Measurements from ENCODE around the gene AKAP8L. TPM values are rescaled to one million over a fixed set of nuclear protein-coding genes. Genes with fewer than 3 reads are reported as not detected.

AKAP8L gene
- polyA plus RNA-seq, 1 experiment, result 30.4 TPM

DNA sequence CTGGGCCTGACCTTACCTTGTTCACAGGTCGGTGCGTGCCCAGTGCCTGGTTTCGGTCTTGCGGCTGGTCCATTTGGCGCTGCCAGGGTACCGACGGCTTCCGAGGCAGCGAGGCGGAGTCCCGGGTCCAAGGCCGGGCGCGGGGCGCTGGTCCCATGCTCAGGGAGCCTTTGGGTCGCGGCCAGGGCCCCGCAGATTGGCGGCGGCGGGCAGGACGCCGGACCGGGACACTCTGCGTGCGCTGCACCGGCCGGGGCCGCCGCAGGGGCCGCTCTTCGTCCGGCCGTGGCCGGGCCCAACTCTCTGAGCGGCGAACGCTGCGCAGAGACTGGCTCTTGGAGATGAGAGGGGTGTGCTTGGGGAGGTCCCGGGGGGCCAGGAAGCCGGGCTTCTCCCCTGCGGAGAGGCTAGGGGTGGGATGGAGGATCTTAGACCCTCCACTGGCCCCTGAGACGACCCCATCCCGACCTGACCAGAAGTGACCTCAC lies 34.3 kb upstream of the AKAP8L start:
- TF ChIP-seq, protein P1, sequence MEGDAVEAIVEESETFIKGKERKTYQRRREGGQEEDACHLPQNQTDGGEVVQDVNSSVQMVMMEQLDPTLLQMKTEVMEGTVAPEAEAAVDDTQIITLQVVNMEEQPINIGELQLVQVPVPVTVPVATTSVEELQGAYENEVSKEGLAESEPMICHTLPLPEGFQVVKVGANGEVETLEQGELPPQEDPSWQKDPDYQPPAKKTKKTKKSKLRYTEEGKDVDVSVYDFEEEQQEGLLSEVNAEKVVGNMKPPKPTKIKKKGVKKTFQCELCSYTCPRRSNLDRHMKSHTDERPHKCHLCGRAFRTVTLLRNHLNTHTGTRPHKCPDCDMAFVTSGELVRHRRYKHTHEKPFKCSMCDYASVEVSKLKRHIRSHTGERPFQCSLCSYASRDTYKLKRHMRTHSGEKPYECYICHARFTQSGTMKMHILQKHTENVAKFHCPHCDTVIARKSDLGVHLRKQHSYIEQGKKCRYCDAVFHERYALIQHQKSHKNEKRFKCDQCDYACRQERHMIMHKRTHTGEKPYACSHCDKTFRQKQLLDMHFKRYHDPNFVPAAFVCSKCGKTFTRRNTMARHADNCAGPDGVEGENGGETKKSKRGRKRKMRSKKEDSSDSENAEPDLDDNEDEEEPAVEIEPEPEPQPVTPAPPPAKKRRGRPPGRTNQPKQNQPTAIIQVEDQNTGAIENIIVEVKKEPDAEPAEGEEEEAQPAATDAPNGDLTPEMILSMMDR (IDR thresholded peaks at IDR 0.05; ENCODE audit: low read depth, low read length), result peak; percentile 30

GRCh38 chr19:15452111-15453047 lies 33.6 kb upstream of the AKAP8L start:
- peak; percentile 8 for DNase-seq (ENCODE audit: low read depth, low spot score)
- no peak overlapping the region for H3K27ac ChIP-seq (ENCODE audit: low read depth, low read length)
- peak overlapping the region; percentile 46 for H3K4me3 ChIP-seq (ENCODE audit: low read depth, low read length)
- TF ChIP-seq, protein P1 (IDR thresholded peaks at IDR 0.05; ENCODE audit: low read depth, low read length), result no peak
- ChIA-PET CTCF (interaction anchor here (0.6 to 0.9 kb wide), 3 partner anchors 15 to 103 kb away, joined by 3 to 6 read pairs (median 5); no protein-coding TSS in a partner anchor), POLR2A (interaction anchor here (0.6 to 2.7 kb wide), 10 partner anchors 8 to 104 kb away, joined by 3 to 8 read pairs (median 4); partner anchors contain the start of gene AKAP8L)
- H3K9me3 ChIP-seq (ENCODE audit: control insufficient read depth, insufficient read depth, low read length), result peaks cover 7% of the 10 kb centered on the region; the same call in 1 of the 2 replicates
- H3K27me3 ChIP-seq (ENCODE audit: control insufficient read depth, insufficient read depth, low read length), result peaks cover 17% of the 10 kb centered on the region

More for the DNA sequence above, 34.3 kb upstream of the AKAP8L start:
- Histone ChIP-seq H3K27ac (ENCODE audit: low read depth, low read length) (no peak overlapping the region), H3K4me3 (ENCODE audit: low read depth, low read length) (peak overlapping the region; percentile 46), H3K27me3 (ENCODE audit: control insufficient read depth, insufficient read depth, low read length) (peaks cover 23% of the 10 kb centered on the region), H3K9me3 (ENCODE audit: control insufficient read depth, insufficient read depth, low read length) (peaks cover 7% of the 10 kb centered on the region; the same call in 1 of the 2 replicates)
- DNase-seq (ENCODE audit: low read depth, low spot score), result no peak
- POLR2A ChIA-PET, result interaction anchor here (0.6 to 2.7 kb wide), 4 partner anchors 15 to 103 kb away, joined by 3 to 8 read pairs (median 4); no protein-coding TSS in a partner anchor
- CTCF ChIA-PET, result interaction anchor here (0.6 to 0.9 kb wide), 4 partner anchors 13 to 317 kb away, joined by 3 to 6 read pairs (median 3); no protein-coding TSS in a partner anchor

- POLR2A ChIA-PET, result interaction anchor here (0.5 to 2.7 kb wide), 2 partner anchors 17 to 28 kb away, joined by 4 to 8 read pairs; no protein-coding TSS in a partner anchor
These were observed 31.7 kb upstream of the AKAP8L start for GRCh38 chr19:15450528-15450890.

DNA sequence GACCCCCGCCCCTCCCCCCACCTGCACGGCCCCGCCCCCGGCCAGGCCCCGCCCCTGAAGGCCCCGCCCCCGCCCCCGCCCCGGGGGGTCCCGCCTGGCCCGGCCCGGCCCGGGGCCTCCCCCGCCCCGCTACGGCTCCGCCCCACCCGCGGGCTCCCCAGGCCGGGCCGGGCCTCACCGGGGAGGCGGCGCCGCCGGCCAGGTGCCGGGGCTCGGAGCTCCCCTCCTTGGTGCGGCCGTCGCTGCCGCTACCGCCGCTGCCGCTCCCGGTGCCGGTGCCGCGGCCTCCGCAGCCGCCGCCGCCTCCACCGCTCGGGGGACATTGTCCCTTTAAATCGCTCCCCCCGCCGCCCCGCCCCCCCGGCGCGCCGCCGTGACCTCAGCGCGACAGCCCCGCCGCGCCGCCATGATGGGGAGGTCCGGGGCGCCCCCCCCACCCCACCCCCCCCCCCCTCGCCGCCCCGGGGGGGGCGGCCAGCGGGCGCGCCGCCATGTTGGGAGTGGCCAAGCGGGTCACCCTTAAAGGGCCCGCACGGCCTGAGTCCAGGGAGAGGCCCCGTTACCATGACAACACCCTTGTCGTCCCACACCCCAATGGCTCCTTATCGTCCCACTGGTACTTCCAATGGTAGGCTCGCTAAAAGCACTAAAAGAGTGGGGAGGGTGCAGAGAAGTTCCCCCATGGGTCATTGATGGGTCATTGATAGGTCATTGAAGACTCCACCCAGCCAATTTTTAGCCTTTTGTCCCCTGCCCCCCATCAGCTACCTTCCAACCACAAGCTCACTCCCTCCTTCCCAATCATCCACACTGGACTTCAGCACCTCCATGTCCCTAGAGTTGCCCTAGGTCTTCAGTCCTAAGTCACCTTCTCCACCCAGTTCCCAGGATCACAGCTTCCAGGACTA lies 31.1 kb upstream of the AKAP8L start, which contains the start of gene WIZ:
WIZ (minus strand) TSS at position 337 of the 908 bp plus-strand sequence. CDS start 1,649 bp downstream, outside the sequence.
- TF ChIP-seq, protein P1 (IDR thresholded peaks at IDR 0.05; ENCODE audit: low read depth, low read length), result no peak
- Histone ChIP-seq H3K4me3 (ENCODE audit: low read depth, low read length) (peak within 1 kb of the TSS; percentile 72), H3K9me3 (ENCODE audit: control insufficient read depth, insufficient read depth, low read length) (peaks cover 4% of the 10 kb centered on the region; the same call in 1 of the 2 replicates), H3K27ac (ENCODE audit: low read depth, low read length) (no peak within 1 kb of the TSS), H3K27me3 (ENCODE audit: control insufficient read depth, insufficient read depth, low read length) (no peaks in the 10 kb centered on the region)
- ChIA-PET POLR2A (no interaction called here), CTCF (interaction anchor here (0.6 kb wide), 1 partner anchor 275 kb away, joined by 3 read pairs; no protein-coding TSS in a partner anchor)
- peak; percentile 3 for DNase-seq (ENCODE audit: low read depth, low spot score)

More at GRCh38 chr19:15450528-15450890, 31.7 kb upstream of the AKAP8L start:
- no peak overlapping the region for H3K27ac ChIP-seq (ENCODE audit: low read depth, low read length)
- peaks cover 4% of the 10 kb centered on the region for H3K27me3 ChIP-seq (ENCODE audit: control insufficient read depth, insufficient read depth, low read length)
- CTCF ChIA-PET, result interaction anchor here (0.6 kb wide), 1 partner anchor 276 kb away, joined by 3 read pairs; no protein-coding TSS in a partner anchor
- TF ChIP-seq, protein P1 (IDR thresholded peaks at IDR 0.05; ENCODE audit: low read depth, low read length), result no peak
- DNase-seq (ENCODE audit: low read depth, low spot score), result no peak
- H3K4me3 ChIP-seq (ENCODE audit: low read depth, low read length), result no peak overlapping the region
- H3K9me3 ChIP-seq (ENCODE audit: control insufficient read depth, insufficient read depth, low read length), result peaks cover 4% of the 10 kb centered on the region; the same call in 1 of the 2 replicates

Measured in AG04450 (cell line).